Endodermal cell (in vitro differentiated cells): ENCODE results near the gene RHOA. TPM values are rescaled to one million over a fixed set of nuclear protein-coding genes. Genes with fewer than 3 reads are reported as not detected.
"Not testable (repeated sequence)": the region's sequence is repeated elsewhere in the genome, so short reads cannot be mapped to it uniquely, and the experiment has no call there.

Experiments
- DNase-seq: peaks from one replicate; pipeline ENCODE4 v3.0.0-alpha.2; 2017
- H3K27ac ChIP-seq: 2 replicates; pipeline ENCODE4 v1.5.1; 2013; ENCODE audit warnings: mild to moderate bottlenecking, low read depth, low read length, moderate library complexity
- H3K27me3 ChIP-seq: 2 replicates; pipeline ENCODE4 v1.6.1; 2013; ENCODE audit warnings: mild to moderate bottlenecking, low read length, moderate library complexity; ENCODE audit not compliant: insufficient read depth, control insufficient read depth, poor library complexity, severe bottlenecking
- H3K36me3 ChIP-seq: 2 replicates; pipeline ENCODE4 v1.7.0; 2013; ENCODE audit warnings: mild to moderate bottlenecking, low read length, moderate library complexity; ENCODE audit not compliant: control insufficient read depth, insufficient read depth
- H3K4me1 ChIP-seq: one replicate; pipeline ENCODE4 v1.7.0; 2013; ENCODE audit warnings: low read length; ENCODE audit not compliant: control insufficient read depth, insufficient read depth
- H3K4me3 ChIP-seq: 2 replicates; pipeline ENCODE4 v1.5.1; 2013; ENCODE audit warnings: mild to moderate bottlenecking, low read length, moderate library complexity
- H3K9ac ChIP-seq: 2 replicates; pipeline ENCODE4 v1.6.1; 2013; ENCODE audit warnings: mild to moderate bottlenecking, low read length, moderate library complexity; ENCODE audit not compliant: poor library complexity, severe bottlenecking; ENCODE audit errors: extremely low read depth
- H3K9me3 ChIP-seq: 2 replicates; pipeline ENCODE4 v1.6.1; 2013; ENCODE audit warnings: mild to moderate bottlenecking, low read length, moderate library complexity; ENCODE audit not compliant: control insufficient read depth
- H3K27ac Mint-ChIP-seq: 2 replicates; pipeline ENCODE4 v1.8.0; 2020; ENCODE audit warnings: mixed read lengths
- H3K27me3 Mint-ChIP-seq: 2 replicates; pipeline ENCODE4 v1.8.0; 2021; ENCODE audit warnings: mild to moderate bottlenecking, mixed read lengths; ENCODE audit not compliant: insufficient read depth
- H3K36me3 Mint-ChIP-seq: 2 replicates; pipeline ENCODE4 v1.8.0; 2020; ENCODE audit warnings: low read depth, mixed read lengths
- H3K4me1 Mint-ChIP-seq: 2 replicates; pipeline ENCODE4 v1.8.0; 2020; ENCODE audit warnings: mixed read lengths
- H3K4me3 Mint-ChIP-seq: 2 replicates; pipeline ENCODE4 v1.8.0; 2020; ENCODE audit warnings: mild to moderate bottlenecking, moderate library complexity, mixed read lengths
- H3K9me3 Mint-ChIP-seq: 2 replicates; pipeline ENCODE4 v1.8.0; 2020; ENCODE audit warnings: mild to moderate bottlenecking, mixed read lengths
- CTCF ChIP-seq: fragments of 200-600 bp; sonication (generic); conservative IDR thresholded peaks from 2 replicates; pipeline ENCODE4 v1.5.0; 2021; ENCODE audit warnings: antibody characterized with exemption, mild to moderate bottlenecking
- WGBS, 2 experiments: methylation state at CpG; one replicate each; pipeline versions ENCODE4 v1.1.5 to v1.1.7; 2013; ENCODE audit warnings: missing lambda C conversion rate in 2 of 2, mixed read lengths in 1 of 2; ENCODE audit not compliant: insufficient coverage in 1 of 2, insufficient read length in 1 of 2; 5-methylcytosine and 5-hydroxymethylcytosine counted together
- total RNA-seq, 2 donors: library from RNA; stranded (reverse); fragmentation: NEBNext Ultra II Directional in 1 of 2; extraction: Animal tissue kit (Norgen Biotek cat#: 25700) in 1 of 2; gene quantifications; 2 replicates in 1 of 2; 3 replicates in 1 of 2; pipeline ENCODE4 v1.2.1, GENCODE V29; 2021

Gene RHOA
- total RNA-seq, 2 donors from 2014 or later, result 359 to 371 TPM

- Mint-ChIP-seq H3K27me3 (no peaks in the 10 kb centered on the region), H3K36me3 (peaks cover 38% of the 10 kb centered on the region), H3K9me3 (no peaks in the 10 kb centered on the region), H3K27ac (no peak overlapping the region), H3K4me3 (no peak overlapping the region), H3K4me1 (peaks cover 22% of the 10 kb centered on the region)
- H3K27me3 ChIP-seq, result no peaks in the 10 kb centered on the region
- H3K9ac ChIP-seq, result no peak overlapping the region
- no peak overlapping the region for H3K4me3 ChIP-seq
- H3K36me3 ChIP-seq, result peaks cover 37% of the 10 kb centered on the region
- no peaks in the 10 kb centered on the region for H3K4me1 ChIP-seq
- DNase-seq, result no peak
- no peak for TF ChIP-seq CTCF
- WGBS, 2 experiments, result 94 to 100% methylated on average over 1 to 2 of the region's 2 CpGs
- H3K27ac ChIP-seq, result no peak overlapping the region
- H3K9me3 ChIP-seq, result peaks cover 3% of the 10 kb centered on the region
These were observed 10.0 kb downstream of the RHOA start for GRCh38 chr3:49401766-49402165.

GRCh38 chr3:49399461-49399860, 12.3 kb downstream of the RHOA start:
- H3K27ac Mint-ChIP-seq, result no peak overlapping the region

GRCh38 chr3:49397470-49397869, 14.3 kb downstream of the RHOA start:
- DNase-seq, result peak; percentile 63
- Histone ChIP-seq H3K4me1 (no peaks in the 10 kb centered on the region), H3K9me3 (no peaks in the 10 kb centered on the region), H3K27me3 (no peaks in the 10 kb centered on the region), H3K4me3 (no peak overlapping the region), H3K36me3 (peaks cover 36% of the 10 kb centered on the region), H3K27ac (no peak overlapping the region), H3K9ac (no peak overlapping the region)
- Mint-ChIP-seq H3K4me3 (no peak overlapping the region), H3K9me3 (no peaks in the 10 kb centered on the region), H3K36me3 (peaks cover 49% of the 10 kb centered on the region), H3K27ac (peak overlapping the region; percentile 2), H3K27me3 (no peaks in the 10 kb centered on the region), H3K4me1 (peaks cover 26% of the 10 kb centered on the region)
- 88 to 89% methylated on average over 3 to 4 of the region's 4 CpGs for WGBS, 2 experiments
- no peak for TF ChIP-seq CTCF

More at GRCh38 chr3:49399461-49399860, 12.3 kb downstream of the RHOA start:
- peaks cover 3% of the 10 kb centered on the region for H3K9me3 ChIP-seq
- H3K27me3 ChIP-seq, result no peaks in the 10 kb centered on the region
- no peak overlapping the region for H3K9ac ChIP-seq
- no peak overlapping the region for H3K4me3 ChIP-seq
- H3K4me1 ChIP-seq, result no peaks in the 10 kb centered on the region
- WGBS, 2 experiments, result 99% methylated on average over 3 of the region's 3 CpGs; no CpG with 5 or more reads in 1 of the 2 experiments
- H3K27me3 Mint-ChIP-seq, result no peaks in the 10 kb centered on the region
- no peak for DNase-seq
- H3K4me3 Mint-ChIP-seq, result no peak overlapping the region
- H3K4me1 Mint-ChIP-seq, result peaks cover 22% of the 10 kb centered on the region
- TF ChIP-seq CTCF, result no peak
- H3K36me3 Mint-ChIP-seq, result peaks cover 48% of the 10 kb centered on the region
- H3K36me3 ChIP-seq, result peaks cover 48% of the 10 kb centered on the region
- H3K9me3 Mint-ChIP-seq, result no peaks in the 10 kb centered on the region
- no peak overlapping the region for H3K27ac ChIP-seq

- H3K9me3 Mint-ChIP-seq, H3K27me3 ChIP-seq, H3K4me3 ChIP-seq, H3K27ac Mint-ChIP-seq, DNase-seq, H3K4me3 Mint-ChIP-seq, H3K4me1 ChIP-seq, H3K27ac ChIP-seq, H3K9me3 ChIP-seq, H3K27me3 Mint-ChIP-seq, H3K4me1 Mint-ChIP-seq, H3K9ac ChIP-seq: not testable (repeated sequence)
- H3K36me3 Mint-ChIP-seq, result peaks cover 40% of the 10 kb centered on the region
- 81 to 85% methylated on average over 8 to 10 of the region's 10 CpGs for WGBS, 2 experiments
- H3K36me3 ChIP-seq, result peaks cover 26% of the 10 kb centered on the region
These were observed 20.5 kb downstream of the RHOA start for GRCh38 chr3:49391310-49391709.
